ENCODE results near the gene TMUB1.

Gene TMUB1

DNA sequence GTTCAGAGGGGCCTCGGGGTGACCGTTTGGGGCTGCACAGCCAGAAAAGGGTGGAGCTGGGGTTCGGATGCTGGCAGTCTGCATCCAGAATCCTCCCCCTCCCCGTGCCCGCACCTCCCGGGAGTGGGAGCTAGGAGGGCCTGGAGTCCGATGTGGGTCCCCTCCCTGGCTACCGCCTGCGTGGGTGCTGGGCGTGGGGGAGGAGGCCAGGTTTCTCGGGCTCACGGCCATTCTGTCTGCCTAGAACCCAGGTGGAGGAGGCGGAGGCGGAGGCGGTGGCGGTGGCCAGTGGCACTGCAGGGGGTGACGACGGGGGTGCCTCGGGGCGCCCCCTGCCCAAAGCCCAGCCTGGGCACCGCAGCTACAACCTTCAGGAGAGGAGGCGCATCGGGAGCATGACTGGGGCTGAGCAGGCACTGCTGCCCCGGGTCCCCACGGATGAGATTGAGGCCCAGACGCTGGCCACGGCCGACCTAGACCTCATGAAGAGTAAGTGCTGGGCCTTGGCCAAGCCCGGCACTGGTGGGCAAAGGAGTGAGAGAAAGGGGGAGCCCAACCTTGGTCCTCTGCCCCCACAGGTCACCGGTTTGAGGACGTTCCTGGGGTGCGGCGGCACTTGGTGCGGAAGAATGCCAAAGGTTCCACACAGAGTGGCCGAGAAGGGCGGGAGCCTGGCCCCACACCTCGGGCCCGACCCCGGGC is 16.9 kb downstream of the TMUB1 start:
- no peak for FAIRE-seq

DNA sequence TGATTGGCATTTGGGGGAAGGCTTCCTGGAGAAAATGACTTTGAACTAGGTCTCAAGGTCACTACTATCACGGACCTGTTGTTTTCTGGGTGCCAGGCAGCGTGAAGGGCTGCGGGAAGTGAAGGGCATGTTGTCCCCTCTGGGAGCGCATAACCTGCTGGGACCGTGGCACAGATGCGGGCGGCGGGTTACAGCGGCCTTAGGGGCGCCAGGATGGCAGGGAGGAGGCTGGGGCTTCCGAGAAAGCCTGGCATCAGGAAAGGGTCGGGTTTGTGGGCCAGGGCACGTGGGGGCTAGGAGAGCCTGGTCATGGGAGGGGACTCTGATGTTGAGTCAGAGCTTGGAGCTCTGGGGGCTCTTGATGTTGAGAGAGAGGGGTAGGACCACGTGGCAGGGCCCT is 17.8 kb downstream of the TMUB1 start:
- no peak for FAIRE-seq

DNA sequence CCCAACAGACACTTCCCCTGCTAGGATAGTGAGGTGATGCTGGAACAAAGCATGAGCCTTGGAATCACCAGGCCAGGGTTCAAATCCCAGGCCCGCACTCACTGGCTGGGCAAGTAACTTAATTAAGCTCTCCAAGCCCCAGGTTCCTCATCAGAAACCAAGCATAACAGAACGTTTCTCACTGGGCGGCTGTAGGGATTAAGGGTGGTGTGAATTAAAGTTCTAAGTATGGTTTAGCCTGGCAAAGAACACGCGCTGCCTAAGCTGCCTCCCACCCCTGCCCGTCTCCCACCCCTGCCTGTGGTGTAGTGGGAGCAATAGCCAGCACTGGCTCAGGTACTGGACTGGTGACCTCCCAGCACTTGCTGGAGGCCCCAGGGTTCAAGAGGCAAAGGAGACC is 18.3 kb downstream of the TMUB1 start:
- no peak for FAIRE-seq

DNA sequence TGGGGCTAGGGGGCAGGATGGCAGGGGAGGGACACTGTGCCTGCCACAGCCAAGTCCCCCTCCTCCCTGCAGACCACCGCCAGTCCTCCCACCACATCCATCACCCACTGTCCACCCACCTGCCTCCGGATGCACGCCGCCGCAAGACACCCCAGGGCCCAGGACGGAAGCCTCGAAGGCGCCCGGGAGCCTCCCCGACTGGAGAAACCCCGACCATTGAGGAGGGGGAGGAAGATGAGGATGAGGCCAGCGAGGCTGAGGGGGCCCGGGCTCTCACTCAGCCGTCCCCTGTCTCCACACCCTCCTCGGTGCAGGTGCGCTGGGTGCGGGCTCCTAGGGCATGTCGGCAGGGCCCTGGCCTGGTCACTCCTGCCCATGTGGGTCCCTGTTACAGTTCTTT is 18.8 kb downstream of the TMUB1 start:
- no peak for FAIRE-seq

GRCh38 chr7:151063212-151063561 is 20.1 kb downstream of the TMUB1 start:
- FAIRE-seq, result no peak

- FAIRE-seq, result peak; percentile 66
Measured at GRCh38 chr7:151062399-151063211, 20.7 kb downstream of the TMUB1 start.

GRCh38 chr7:151062111-151062398 is 21.2 kb downstream of the TMUB1 start:
- FAIRE-seq, result no peak

GRCh38 chr7:151061213-151062110 is 21.8 kb downstream of the TMUB1 start:
- no peak for FAIRE-seq

DNA sequence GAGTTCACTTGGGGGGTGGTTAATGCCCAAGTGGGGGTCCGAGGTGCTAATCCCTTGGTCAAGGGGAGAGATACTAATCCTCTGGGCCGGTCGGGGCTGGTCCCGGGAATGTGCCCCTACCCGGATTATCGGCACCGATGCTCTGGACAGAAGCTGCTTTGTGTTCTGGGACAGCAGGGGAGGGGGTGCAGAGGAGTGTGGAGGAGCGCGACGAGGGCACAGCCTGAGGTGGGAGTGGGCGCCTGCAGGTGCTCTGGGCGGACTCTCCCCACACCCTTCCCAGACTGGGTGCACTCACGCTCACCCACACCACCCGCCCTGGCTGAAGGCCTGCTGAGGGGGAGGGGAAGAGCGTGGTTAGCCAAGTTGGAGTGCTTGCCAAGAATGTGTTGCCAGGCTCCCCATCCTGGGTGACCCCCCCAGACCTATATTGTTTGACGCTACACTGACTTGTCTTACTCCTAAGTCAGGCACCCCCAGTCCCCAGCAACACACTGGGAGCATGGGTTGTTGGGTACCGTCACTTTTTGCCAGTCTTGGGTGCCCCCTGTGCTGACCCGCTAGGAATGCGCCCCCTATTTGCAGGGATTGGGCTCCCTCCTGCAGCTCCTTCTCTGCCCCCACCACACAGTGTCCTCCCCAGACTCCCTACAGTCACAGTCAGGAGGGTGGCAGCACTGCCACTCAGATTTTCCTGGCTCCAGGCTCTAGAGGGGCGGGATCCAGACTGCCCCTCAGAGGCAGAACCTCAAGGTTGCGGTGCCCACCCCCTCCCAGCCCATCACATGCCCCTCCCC is 22.7 kb downstream of the TMUB1 start:
- no peak for FAIRE-seq

GRCh38 chr7:151060113-151060415 is 23.2 kb downstream of the TMUB1 start:
- no peak for FAIRE-seq

GRCh38 chr7:151059367-151060112 is 23.8 kb downstream of the TMUB1 start, which contains the start of gene SLC4A2:
Gene SLC4A2, plus strand, starts transcription at chr7:151059589. Its CDS starts 2,399 bp downstream, at chr7:151061988.
- no peak for FAIRE-seq

GRCh38 chr7:151058781-151059366 is 24.4 kb downstream of the TMUB1 start:
- FAIRE-seq, result no peak

- FAIRE-seq, result peak; percentile 98
Measured at GRCh38 chr7:151057989-151058780, 25.1 kb downstream of the TMUB1 start.

GRCh38 chr7:151057506-151057988 is 25.7 kb downstream of the TMUB1 start, which contains the start of gene CDK5:
Gene CDK5, minus strand, starts transcription at chr7:151057897. Its CDS starts 49 bp downstream, at chr7:151057848.
- no peak for FAIRE-seq

GRCh38 chr7:151056666-151057505 is 26.4 kb downstream of the TMUB1 start:
- FAIRE-seq, result no peak

DNA sequence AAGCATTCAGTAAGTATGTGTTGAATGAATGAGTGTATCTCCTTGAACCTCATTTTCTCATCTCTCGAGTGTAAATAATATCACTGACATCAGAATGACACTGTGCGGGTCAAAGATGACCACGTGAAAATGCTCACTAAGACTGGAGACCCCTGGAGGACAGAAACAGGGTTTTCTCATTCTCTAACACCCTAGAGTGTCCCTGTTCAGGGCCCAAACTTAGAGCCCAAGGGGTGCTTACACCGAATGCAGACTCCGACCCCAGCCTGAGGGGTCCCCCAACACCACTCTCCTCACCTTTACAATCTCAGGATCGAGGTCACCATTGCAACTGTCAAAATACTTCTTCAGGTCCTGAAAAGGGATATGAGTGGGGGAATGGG is 27.0 kb downstream of the TMUB1 start:
- FAIRE-seq, result no peak

DNA sequence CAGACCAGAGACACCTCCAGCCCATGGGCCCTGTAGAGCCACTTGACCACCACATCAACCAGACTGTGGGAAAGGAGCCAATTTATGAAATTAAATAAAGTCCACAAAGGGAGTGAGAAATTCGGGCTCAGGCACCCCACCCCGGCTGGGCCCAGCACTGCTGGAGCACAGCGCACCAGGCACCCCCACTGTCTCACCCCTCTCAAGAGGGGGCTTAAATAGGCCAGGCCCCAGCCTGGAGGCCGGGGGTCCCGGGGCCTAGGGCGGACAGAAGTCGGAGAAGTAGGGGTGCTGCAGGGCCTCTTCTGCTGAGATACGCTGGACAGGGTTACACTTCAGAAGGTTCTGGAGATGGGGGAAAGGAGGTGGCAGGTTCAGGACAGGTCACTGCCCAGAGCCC is 29.5 kb downstream of the TMUB1 start:
- FAIRE-seq, result no peak

DNA sequence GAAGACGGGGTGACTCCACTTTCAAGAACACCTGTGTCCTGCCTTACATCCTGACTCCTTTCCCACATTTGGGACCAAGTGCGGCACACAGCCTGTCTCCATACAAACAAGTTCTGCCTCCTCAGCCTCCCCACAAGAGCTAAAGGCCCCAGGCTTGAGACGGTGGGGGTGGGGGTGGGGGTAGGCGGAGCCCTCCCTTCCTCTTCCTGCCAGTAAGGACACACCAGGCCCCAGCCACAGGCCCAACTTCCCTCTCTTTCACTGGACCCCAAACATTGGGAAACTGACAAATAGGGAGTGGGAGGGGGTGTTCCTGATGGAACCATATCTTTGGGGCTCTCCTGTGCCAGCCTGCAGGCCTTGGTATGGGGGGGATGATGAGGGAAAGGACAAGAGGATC is 30.2 kb downstream of the TMUB1 start:
- FAIRE-seq, result no peak

- no peak for FAIRE-seq
Measured at GRCh38 chr7:151051108-151051507, 32.2 kb downstream of the TMUB1 start.

Data from G401.6 (cell line).